Measurements from ENCODE around the gene UQCR10.

- TF ChIP-seq CTCF (IDR thresholded peaks at IDR 0.05) (peak; percentile 49), EZH2phosphoT487 (IDR thresholded peaks at IDR 0.05) (no peak), EZH2 (IDR thresholded peaks at IDR 0.05) (no peak)
Observed at GRCh38 chr22:29772170-29772641, 5.0 kb downstream of the UQCR10 start.

Data from neural progenitor cell (in vitro differentiated cells).